Motor neuron (in vitro differentiated cells): ENCODE data around the gene MYCN. TPM values are rescaled to one million over a fixed set of nuclear protein-coding genes. Genes with fewer than 3 reads are reported as not detected.

Experiments
- ATAC-seq, 8 experiments: fragments of 200-7000 bp; cut with Tn5 transposase; replicated peaks in 6 of 8; 2 replicates each; pipeline ENCODE4 v1.8.0; 2021; ENCODE audit warnings: mild to moderate bottlenecking in 8 of 8, moderate library complexity in 8 of 8
- H3K27ac ChIP-seq, 2 donors: fragments of 250-450 bp; sonication (Bioruptor Pico); 2 replicates each; pipeline ENCODE4 v1.9.0; 2021; ENCODE audit warnings: antibody characterized with exemption in 2 of 2, mild to moderate bottlenecking in 2 of 2, moderate library complexity in 1 of 2
- H3K4me1 ChIP-seq, 2 donors: fragments of 250-450 bp; sonication (Bioruptor Pico); replicated peaks in 1 of 2; 2 replicates each; pipeline ENCODE4 v1.6.1; 2021; ENCODE audit warnings: antibody characterized with exemption in 2 of 2, mild to moderate bottlenecking in 2 of 2, moderate library complexity in 1 of 2
- H3K4me3 ChIP-seq, 5 donors: fragments of 250-450 bp; sonication (Bioruptor Pico); 2 replicates each; pipeline ENCODE4 v1.9.0; 2021; ENCODE audit warnings: antibody characterized with exemption in 5 of 5, mild to moderate bottlenecking in 5 of 5, moderate library complexity in 4 of 5
- WGBS, 10 experiments: fragments of 450-650 bp; shearing (Covaris generic); methylation state at CpG; one replicate each; pipeline ENCODE4 v1.0.0; 2022; 5-methylcytosine and 5-hydroxymethylcytosine counted together
- in situ Hi-C, 9 experiments: fragments of 400-800 bp; cut with MboI; loops; one replicate each; pipeline ENCODE4 v1.15.0; 2021; ENCODE audit warnings: low sequenced_read_pairs in 9 of 9, low pct_unique_long_range_greater_than_20kb in 2 of 9; ENCODE audit not compliant: unreplicated experiment in 9 of 9
- total RNA-seq, 8 experiments: library from RNA; unstranded; fragments of 300-600 nt; gene quantifications; 2 replicates each; pipeline versions ENCODE4 v1.2.3 to v1.2.4, GENCODE V29; 2022

MYCN gene
- total RNA-seq, 8 experiments from 2014 or later: 0.31 to 55.9 (median 17.9) TPM; not detected in 2

- H3K4me1 ChIP-seq: peaks cover 7 to 12% of the 10 kb centered on the region in 2 donors
- no peak overlapping the region for H3K4me3 ChIP-seq
- WGBS, 10 experiments: 0 to 100% (median 65%) methylated on average over 1 to 8 of the region's 8 CpGs; no CpG with 5 or more reads in 1 of the 10 experiments
- in situ Hi-C loops: loop anchor here (10.0 to 25.0 kb wide), 7 partner anchors 292 to 825 kb away; no protein-coding TSS in a partner anchor
- no peak overlapping the region for H3K27ac ChIP-seq
- ATAC-seq: no peak
These were observed 3.1 kb upstream of the MYCN start for GRCh38 chr2:15937105-15937881.

GRCh38 chr2:15937882-15938802 lies 2.2 kb upstream of the MYCN start:
- peaks cover 7 to 12% of the 10 kb centered on the region in 2 donors for H3K4me1 ChIP-seq
- no peak overlapping the region for H3K27ac ChIP-seq
- H3K4me3 ChIP-seq: no peak overlapping the region
- in situ Hi-C loops: loop anchor here (10.0 to 25.0 kb wide), 7 partner anchors 293 to 824 kb away; no protein-coding TSS in a partner anchor
- ATAC-seq: no peak
- 0 to 80% (median 45%) methylated on average over 1 to 5 of the region's 7 CpGs for WGBS, 10 experiments

GRCh38 chr2:15938803-15939555 lies 1.4 kb upstream of the MYCN start:
- ATAC-seq: no peak
- H3K4me3 ChIP-seq: peak overlapping the region in 4 of 5 donors; percentile 62 to 75 (median 70)
- WGBS, 10 experiments: 8 to 43% (median 33%) methylated on average over 1 to 6 of the region's 8 CpGs; no CpG with 5 or more reads in 3 of the 10 experiments
- peaks cover 7 to 12% of the 10 kb centered on the region in 2 donors for H3K4me1 ChIP-seq
- in situ Hi-C loops: loop anchor here (10.0 to 25.0 kb wide), 7 partner anchors 294 to 823 kb away; no protein-coding TSS in a partner anchor
- no peak overlapping the region for H3K27ac ChIP-seq

GRCh38 chr2:15939556-15939853 lies 845 bp upstream of the MYCN start:
- peak; percentile 49 to 81 (median 58) for ATAC-seq
- Histone ChIP-seq H3K4me3 (peak overlapping the region; percentile 62 to 84 (median 73)), H3K4me1 (peaks cover 7 to 12% of the 10 kb centered on the region in 2 donors), H3K27ac (peak overlapping the region in 1 of 2 donors; percentile 43)
- WGBS, 10 experiments: 0 to 14% (median 2%) methylated on average over 1 to 13 of the region's 21 CpGs; no CpG with 5 or more reads in 4 of the 10 experiments
- in situ Hi-C loops: loop anchor here (10.0 to 25.0 kb wide), 7 partner anchors 295 to 823 kb away; no protein-coding TSS in a partner anchor

GRCh38 chr2:15940661-15941480 lies 521 bp downstream of the MYCN start:
- ATAC-seq: peak; percentile 1 to 39 (median 4)
- in situ Hi-C loops: loop anchor here (25.0 kb wide), 5 partner anchors 304 to 821 kb away; no protein-coding TSS in a partner anchor
- WGBS, 10 experiments: 0 to 20% (median 2%) methylated on average over 3 to 9 of the region's 52 CpGs; no CpG with 5 or more reads in 4 of the 10 experiments

GRCh38 chr2:15941481-15941850 lies 1.1 kb downstream of the MYCN start:
- peak overlapping the region; percentile 69 for H3K27ac ChIP-seq
- in situ Hi-C loops: loop anchor here (25.0 kb wide), 5 partner anchors 304 to 821 kb away; no protein-coding TSS in a partner anchor

More at GRCh38 chr2:15940661-15941480, 521 bp downstream of the MYCN start:
- Histone ChIP-seq H3K4me3 (peak overlapping the region; percentile 62 to 84 (median 73)), H3K4me1 (peaks cover 7 to 12% of the 10 kb centered on the region in 2 donors), H3K27ac (peak overlapping the region; percentile 69)

GRCh38 chr2:15941871-15942710 lies 1.7 kb downstream of the MYCN start:
- ATAC-seq: peak in 4 of 8 experiments; percentile 0 to 24 (median 8)
- Histone ChIP-seq H3K4me3 (peak overlapping the region; percentile 62 to 84 (median 73)), H3K27ac (peak overlapping the region; percentile 69), H3K4me1 (peaks cover 7 to 12% of the 10 kb centered on the region in 2 donors)
- WGBS, 10 experiments: 0% methylated on average over 1 to 5 of the region's 98 CpGs; no CpG with 5 or more reads in 7 of the 10 experiments
- in situ Hi-C loops: loop anchor here (25.0 kb wide), 5 partner anchors 305 to 820 kb away; no protein-coding TSS in a partner anchor

More at GRCh38 chr2:15941481-15941850, 1.1 kb downstream of the MYCN start:
- WGBS, 10 experiments: 0% methylated on average over 8 of the region's 14 CpGs; no CpG with 5 or more reads in 9 of the 10 experiments
- peaks cover 7 to 12% of the 10 kb centered on the region in 2 donors for H3K4me1 ChIP-seq
- H3K4me3 ChIP-seq: peak overlapping the region; percentile 62 to 84 (median 73)
- peak in 6 of 8 experiments; percentile 8 to 27 (median 16) for ATAC-seq

GRCh38 chr2:15942711-15943345 lies 2.5 kb downstream of the MYCN start:
- Histone ChIP-seq H3K4me1 (peaks cover 7 to 12% of the 10 kb centered on the region in 2 donors), H3K27ac (peak overlapping the region; percentile 69), H3K4me3 (peak overlapping the region; percentile 62 to 84 (median 73))
- ATAC-seq: peak in 5 of 8 experiments; percentile 0 to 2 (median 1)
- 0 to 83% (median 1%) methylated on average over 1 to 11 of the region's 34 CpGs; no CpG with 5 or more reads in 2 of the 10 experiments for WGBS, 10 experiments
- in situ Hi-C loops: loop anchor here (25.0 kb wide), 5 partner anchors 306 to 819 kb away; no protein-coding TSS in a partner anchor

GRCh38 chr2:15943378-15944280 lies 3.3 kb downstream of the MYCN start:
- Histone ChIP-seq H3K4me1 (peaks cover 5 to 10% of the 10 kb centered on the region in 2 donors), H3K4me3 (peak overlapping the region; percentile 62 to 84 (median 73)), H3K27ac (peak overlapping the region in 1 of 2 donors; percentile 69)
- in situ Hi-C loops: loop anchor here (25.0 kb wide), 5 partner anchors 306 to 819 kb away; no protein-coding TSS in a partner anchor
- 0 to 20% (median 3%) methylated on average over 1 to 9 of the region's 12 CpGs; no CpG with 5 or more reads in 2 of the 10 experiments for WGBS, 10 experiments
- ATAC-seq: peak in 5 of 8 experiments; percentile 31 to 40 (median 38)
